Stimulated activated CD4-positive, alpha-beta T cell treated with anti-CD3 and anti-CD28 coated beads, Interleukin-15, amount 100 ng/mL, for 1 hour (primary cell): ENCODE results near the gene PCBP1.
A peak's percentile ranks its signal among the peaks of the same experiment; 100 is the strongest.
"Not testable (repeated sequence)": the region's sequence is repeated elsewhere in the genome, so short reads cannot be mapped to it uniquely, and the experiment has no call there.

Experiments used
- DNase-seq, 2 donors: peaks; one replicate each; pipeline ENCODE4 v3.0.0-alpha.2; 2020; ENCODE audit warnings: low read depth in 1 of 2, low spot score in 1 of 2

PCBP1 gene

DNA sequence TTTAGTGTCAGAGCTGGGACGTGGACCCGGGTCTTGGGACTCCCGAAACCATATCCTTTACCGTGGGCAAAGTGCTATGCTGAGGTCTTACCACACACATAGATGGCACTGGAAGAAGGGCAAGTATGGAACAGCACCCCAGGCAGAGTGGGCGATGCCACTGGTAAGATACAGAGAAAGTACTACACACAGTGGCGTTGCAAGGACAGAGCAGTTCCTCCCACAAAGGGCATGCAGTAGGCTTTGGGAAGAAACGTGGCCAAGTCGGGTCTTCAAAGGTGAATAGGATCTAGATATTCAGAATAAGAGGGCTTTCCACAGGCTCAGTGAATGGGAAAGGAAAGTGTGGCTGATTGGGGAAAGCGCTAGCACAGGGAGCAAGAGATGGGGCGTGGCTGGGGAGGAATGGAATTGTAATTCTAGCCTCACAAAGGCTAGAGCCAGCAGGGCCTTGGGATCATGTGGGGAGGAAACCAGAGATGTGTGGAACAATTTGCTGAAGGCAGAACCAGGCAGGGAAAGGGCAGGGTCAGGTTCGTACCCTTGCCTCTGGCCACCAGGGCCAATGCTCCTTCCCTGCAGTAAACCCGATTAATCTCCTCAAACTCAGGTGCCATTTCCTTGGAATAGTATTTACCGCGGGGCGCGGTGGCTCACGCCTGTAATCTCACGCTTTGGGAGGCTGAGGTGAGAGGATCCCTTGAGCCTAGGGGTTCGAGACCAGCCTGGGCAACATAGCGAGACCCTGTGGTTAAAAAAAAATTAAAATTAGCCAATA is 36.0 kb downstream of the PCBP1 start:
- no peak for DNase-seq

DNA sequence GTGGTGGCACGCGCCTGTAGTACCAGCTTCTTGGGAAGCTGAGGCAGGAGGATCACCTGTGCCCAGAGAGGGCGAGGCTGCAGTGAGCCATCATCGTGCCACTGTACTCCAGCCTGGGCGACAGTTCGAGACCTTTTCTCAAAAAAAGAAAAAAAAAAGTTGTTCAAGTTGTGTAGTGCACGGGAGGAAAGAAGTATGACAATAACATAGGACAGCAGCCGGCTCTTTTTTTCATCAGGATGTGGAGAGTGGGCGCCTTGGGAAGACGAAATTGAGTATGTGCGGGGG is 36.5 kb downstream of the PCBP1 start:
- DNase-seq, result no peak

DNA sequence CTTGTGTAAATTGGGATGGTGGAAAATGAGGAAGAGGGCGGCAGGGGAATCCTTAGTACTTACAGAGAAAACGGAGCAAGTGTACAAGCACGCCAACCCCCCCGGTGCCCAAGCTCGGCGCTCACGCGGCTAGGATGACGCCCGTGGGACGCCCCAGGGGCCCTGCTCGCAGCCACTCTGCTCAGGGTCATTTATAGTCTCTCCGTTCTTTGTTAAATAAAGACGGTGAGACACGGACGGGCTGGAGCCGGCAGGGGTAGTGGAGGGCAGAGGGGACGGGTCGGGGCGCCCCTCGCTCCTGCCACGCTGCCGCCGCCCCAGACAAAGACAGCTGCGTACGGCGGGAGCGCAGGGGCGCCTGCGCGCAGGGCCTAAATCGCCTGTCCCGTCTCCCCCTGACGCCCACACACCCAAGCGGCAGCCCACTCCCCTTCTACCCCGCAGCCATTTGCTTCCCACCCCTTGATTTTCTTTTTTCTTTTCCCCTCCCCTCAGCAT is 37.8 kb downstream of the PCBP1 start:
- peak in 1 of 2 donors; percentile 56 for DNase-seq

DNA sequence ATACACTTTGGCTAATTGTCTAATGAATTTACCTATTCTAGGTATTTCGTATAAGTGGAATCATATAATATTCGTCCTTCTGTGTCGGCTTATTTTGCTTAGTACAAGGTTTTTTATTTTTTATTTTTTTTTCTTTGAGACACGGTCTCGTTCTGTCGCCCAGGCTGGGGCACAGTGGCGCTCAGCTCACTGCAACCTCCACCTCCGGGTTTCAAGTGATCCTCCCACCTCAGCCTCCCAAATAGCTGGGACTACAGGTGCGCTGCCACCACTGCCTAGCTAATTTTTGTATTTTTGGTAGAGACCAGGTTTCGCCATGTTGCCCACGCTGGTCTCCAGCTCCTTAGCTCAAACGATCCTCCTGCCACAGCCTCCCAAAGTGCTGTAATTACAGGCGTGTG is 38.2 kb downstream of the PCBP1 start:
- DNase-seq, result no peak

DNA sequence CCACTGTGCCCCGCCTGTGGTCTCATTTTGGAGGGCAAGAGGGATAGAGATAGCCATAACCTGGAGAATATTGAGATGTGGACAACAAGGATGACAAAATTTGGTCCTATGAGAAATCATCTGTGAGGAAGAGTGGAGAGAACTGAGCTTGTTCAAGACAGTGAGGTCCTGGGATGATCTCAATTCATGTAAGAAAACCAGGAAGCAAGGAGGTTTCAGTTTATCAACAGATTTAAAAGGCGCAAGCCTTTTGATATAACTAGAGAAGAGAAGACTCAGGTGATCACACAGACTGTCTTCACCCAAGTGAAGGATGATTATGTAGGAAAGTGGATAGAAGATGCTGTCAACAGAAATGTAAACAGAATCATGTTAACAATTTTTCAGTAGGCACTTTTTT is 39.1 kb downstream of the PCBP1 start:
- no peak for DNase-seq

DNA sequence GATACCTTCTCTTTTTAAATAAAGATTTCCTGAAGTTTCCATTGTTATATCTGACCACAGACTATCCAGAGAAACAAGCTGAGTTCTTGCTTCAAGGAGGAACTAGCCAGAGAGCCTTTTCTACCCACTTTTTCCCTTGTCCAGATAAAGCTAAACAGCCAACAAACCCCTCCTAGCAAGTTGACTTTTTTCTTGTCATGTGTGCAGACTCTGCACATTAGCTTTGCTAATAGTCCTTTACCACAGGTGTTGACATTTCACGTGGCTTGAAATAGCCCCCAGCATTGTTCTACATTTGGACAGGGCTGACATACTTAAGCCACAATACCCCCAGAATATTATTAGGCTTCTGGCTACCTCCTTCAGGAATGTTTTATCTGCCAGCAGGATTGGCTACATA is 40.7 kb downstream of the PCBP1 start:
- DNase-seq, result no peak

DNA sequence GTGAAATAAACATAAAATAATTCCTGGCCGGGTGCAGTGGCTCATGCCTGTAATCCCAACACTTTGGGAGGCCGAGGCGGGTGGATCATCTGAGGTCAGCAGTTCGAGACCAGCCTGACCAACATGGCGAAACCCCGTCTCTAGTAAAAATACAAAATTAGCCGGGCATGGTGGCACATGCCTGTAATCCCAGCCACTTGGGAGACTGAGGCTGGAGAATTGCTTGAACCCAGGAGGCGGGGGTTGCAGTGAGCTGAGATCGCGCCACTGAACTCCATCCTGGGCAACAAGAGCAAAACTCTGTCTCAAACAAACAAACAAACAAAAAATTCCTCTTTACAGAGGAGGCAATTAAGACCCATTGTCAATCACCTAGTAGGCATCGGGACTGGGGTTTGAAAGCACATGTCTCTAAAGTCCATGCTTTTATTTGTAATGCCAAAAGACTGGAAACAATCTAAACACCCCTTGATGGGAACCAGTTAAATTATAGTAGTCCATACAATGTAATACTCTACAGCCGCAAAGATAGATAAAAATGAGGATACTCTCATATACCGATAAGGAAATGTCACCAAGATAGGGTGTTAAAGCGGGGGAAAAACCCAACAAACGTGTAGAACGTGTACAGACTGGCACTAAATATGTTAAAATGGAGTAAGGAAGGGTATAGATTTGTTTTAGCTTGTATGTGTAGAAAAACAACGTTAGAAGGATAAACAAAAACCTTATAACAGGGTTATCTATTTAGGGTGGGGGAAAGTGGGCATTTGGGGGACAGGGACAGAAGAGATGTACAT is 44.3 kb downstream of the PCBP1 start:
- DNase-seq, result not testable (repeated sequence)

DNA sequence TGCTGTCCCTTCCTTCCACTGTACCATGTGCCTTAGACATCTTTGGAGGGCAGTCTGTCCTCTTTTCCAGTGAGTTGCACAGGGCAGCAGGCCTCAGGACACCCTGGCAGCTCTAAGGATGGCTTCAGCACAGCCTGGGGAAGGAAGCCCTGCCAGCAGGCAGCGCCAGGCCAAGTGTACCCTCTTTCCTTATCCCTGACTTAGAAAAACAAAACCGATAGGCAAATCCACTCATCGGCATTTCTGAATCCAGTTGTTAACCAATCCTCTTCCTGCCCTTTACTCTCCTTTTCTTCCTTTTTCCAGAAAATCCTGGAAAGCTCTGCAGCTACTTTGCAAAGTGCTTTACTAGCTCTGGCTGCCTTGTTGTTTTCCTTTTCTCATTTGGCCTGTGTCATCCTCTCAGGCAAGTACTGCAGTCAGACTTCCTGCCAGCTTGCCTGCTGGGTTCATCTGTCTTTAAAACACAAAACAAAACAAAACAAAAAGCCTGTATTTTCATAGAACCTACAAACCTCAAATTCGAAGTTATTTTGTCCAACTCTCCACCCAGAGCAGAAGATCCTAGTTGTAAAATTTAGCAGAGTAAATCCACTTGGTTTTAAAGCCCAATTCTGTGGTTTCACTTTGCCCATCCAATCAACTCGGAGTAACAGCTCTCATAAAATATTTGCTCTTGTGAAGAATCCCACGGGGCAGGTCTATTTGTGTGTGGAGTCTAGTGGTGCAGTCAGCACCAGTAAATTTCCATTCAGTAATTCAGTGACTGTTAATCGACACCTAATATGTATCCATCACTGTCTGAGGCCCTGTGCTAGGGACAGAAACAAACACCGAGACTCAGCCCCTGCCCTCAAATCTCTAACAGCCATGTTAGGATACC is 45.2 kb downstream of the PCBP1 start:
- DNase-seq, result no peak

DNA sequence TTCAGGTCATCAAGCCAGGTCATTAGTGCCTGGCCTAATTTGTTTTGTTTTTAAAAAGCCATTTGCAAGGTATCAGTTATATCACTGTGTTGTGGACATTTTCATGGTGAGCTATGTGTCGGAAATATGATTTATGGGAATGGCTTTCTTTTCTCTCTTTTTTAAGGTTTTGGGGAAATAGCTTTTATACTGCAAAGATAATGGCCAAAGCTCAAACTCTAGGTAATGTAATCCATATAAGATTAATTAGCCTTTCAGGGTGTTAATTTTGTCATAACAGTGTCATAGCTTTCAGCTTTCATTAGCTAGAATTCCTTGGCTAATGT is 45.8 kb downstream of the PCBP1 start:
- no peak for DNase-seq

DNA sequence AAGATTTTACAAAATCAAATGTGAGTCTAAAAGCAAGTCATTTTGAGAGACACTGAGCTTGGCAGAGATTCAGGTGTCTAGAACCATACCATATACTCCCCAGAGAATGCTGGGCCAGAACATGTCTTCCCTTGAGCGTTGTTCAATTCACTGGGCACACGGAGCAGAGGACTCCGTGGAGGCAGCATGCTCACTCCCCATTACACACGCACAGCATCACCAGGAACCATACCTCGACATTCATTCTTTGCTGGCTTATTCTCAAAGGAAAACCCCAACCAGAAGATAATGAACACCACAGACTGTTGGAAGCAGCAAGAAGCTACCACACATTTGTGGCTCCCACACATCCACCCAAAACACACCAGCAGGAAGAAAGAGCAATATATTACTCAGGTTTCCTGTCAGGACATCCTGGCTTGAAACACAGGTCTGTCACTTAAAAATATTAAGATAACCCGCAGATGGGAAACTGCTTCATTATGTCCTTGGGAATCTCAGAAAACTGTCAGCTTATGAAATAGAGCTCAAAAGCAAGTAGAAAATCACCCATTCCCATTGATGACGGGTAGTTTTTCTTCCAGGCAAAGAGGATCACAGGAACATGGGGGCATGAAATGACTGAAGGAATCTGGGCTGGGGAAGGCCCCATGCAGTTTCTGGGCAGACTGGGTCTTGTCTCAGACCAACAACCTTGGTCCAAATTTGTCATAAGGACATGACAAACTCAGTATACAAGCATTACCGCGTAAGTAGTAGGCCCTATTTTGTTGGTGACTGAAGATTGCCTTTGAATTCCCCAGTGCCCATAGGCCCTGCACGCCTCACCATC is 46.4 kb downstream of the PCBP1 start:
- DNase-seq, result no peak

DNA sequence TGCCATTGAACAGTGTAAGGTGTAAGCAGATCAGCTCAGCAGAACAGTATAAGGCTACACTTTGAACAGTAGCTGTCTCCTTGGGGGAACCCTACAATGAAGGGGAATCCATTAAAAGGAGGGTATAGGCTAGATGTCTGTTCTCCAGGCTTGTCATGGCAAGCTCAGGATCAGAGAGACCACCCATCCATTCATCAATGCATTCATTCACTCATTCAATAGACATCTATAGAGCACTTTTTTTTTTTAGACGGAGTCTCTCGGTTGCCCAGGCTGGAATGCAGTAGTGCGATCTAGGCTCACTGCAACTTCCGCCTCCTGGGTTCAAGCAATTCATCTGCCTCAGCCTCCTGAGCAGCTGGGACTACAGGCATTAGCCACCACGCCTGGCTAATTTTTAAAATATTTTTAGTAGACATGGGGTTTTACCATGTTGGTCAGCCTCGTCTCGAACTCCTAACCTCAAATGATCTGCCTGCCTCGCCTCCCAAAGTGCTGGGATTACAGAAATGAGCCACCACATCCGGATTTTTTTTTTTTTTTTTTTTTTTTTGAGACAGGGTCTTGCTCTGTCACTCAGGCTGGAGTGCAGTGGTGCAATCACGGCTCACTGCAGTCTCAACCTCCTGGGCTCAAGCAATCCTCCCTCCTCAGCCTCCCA is 47.2 kb downstream of the PCBP1 start:
- not testable (repeated sequence) for DNase-seq
